Activated naive CD4-positive, alpha-beta T cell treated with anti-CD3 and anti-CD28 coated beads, Interleukin-2, amount 50 U/mL, for 24 hours (primary cell): ENCODE measurements around the gene UNC119.

Source experiments
- H3K27ac Mint-ChIP-seq: one replicate; pipeline ENCODE4 v1.8.0; 2021; ENCODE audit warnings: mild to moderate bottlenecking, mixed read lengths
- H3K27me3 Mint-ChIP-seq: one replicate; pipeline ENCODE4 v1.8.0; 2021; ENCODE audit warnings: mixed read lengths
- H3K36me3 Mint-ChIP-seq: one replicate; pipeline ENCODE4 v1.8.0; 2021; ENCODE audit warnings: mixed read lengths
- H3K4me1 Mint-ChIP-seq: one replicate; pipeline ENCODE4 v1.8.0; 2021; ENCODE audit warnings: mixed read lengths
- H3K4me3 Mint-ChIP-seq: one replicate; pipeline ENCODE4 v1.8.0; 2021; ENCODE audit warnings: mild to moderate bottlenecking, mixed read lengths
- H3K9me3 Mint-ChIP-seq: one replicate; pipeline ENCODE4 v1.8.0; 2021; ENCODE audit warnings: mixed read lengths

UNC119 gene

DNA sequence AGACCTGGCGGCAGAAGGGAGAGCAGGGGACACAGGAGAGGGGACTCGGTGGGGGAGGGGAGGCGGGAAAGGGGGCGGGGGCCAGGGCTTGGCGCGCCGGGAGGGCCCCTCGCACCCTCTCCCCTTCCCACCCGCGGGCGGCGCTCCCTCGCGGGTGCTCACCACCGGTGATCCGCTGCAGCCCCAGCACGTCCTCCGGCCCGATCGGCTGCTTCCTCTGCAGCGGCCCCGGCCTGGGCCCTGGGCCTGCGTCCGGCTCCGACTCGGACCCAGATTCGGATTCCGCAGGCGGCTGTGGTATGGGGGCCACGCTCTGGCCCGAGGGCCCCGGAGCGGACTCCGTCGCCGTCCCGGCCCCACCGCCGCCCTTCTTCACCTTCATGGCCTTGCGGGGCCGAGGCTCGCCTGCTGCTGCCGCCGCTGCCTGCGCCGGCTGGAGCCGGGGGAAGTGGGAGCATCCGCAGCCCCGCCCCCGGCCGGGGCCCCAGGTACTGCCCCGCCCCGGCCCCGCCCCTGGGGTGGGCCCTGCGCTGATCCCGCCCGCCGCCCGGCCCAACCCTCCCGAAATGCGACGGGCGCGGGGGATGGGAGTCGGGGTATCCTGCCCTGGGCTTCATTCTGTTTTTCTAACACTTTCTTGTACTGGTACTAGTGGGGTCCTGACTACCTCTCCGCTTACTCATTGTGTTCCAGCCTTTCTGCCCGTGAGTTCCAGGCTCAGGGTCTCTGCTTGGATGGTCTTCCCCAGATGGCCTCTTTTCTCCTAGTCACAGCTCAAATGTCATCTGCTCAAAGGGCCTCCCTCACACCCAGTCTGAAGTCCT is at the start of gene UNC119:
Gene UNC119 (minus strand): TSS at position 449 of the 824 bp plus-strand sequence. CDS start 67 bp downstream, at position 382.
- no peaks in the 10 kb centered on the region for H3K9me3 Mint-ChIP-seq
- H3K27ac Mint-ChIP-seq: peak within 1 kb of the TSS; percentile 85
- peaks cover 13% of the 10 kb centered on the region for H3K36me3 Mint-ChIP-seq
- H3K4me1 Mint-ChIP-seq: peaks cover 51% of the 10 kb centered on the region
- no peaks in the 10 kb centered on the region for H3K27me3 Mint-ChIP-seq
- peak within 1 kb of the TSS; percentile 93 for H3K4me3 Mint-ChIP-seq

- H3K9me3 Mint-ChIP-seq: no peaks in the 10 kb centered on the region
- H3K36me3 Mint-ChIP-seq: no peaks in the 10 kb centered on the region
- H3K27me3 Mint-ChIP-seq: no peaks in the 10 kb centered on the region
- peaks cover 22% of the 10 kb centered on the region for H3K4me1 Mint-ChIP-seq
- H3K27ac Mint-ChIP-seq: peak overlapping the region; percentile 94
- peak overlapping the region; percentile 93 for H3K4me3 Mint-ChIP-seq
These were observed 47.1 kb upstream of the UNC119 start for GRCh38 chr17:28599311-28600184.

DNA sequence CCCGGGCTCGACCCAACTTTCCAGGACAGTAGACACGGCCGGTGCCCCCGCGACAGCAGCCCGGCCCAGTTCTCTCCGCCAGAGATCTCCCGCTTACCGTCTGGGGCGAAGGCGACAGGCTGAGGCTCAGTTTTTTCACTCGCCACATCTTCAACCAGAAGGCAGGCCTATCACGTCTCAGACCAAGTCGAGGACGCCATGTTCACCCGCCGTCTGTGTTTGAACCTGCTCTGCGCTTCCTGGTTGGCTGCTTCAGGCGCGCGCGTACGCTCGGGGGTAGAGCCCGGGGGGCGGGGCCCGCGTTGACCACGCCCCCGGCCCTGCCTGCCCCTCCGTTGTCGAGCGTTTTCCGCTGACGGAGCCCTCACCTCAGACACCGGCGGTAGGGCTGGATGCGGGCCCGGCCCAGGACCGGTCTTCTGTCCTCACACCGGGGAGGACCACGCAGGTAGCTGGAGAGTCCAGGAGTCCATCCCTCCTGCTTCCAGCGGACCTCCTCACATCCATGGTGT is 46.4 kb upstream of the UNC119 start, which contains the start of gene SPAG5:
Gene SPAG5 (minus strand): TSS at position 227 of the 512 bp plus-strand sequence. CDS start 79 bp downstream, at position 148.
- Mint-ChIP-seq H3K9me3 (no peaks in the 10 kb centered on the region), H3K36me3 (no peaks in the 10 kb centered on the region), H3K27ac (peak within 1 kb of the TSS; percentile 94), H3K4me3 (peak within 1 kb of the TSS; percentile 93), H3K4me1 (peaks cover 22% of the 10 kb centered on the region), H3K27me3 (no peaks in the 10 kb centered on the region)

- no peaks in the 10 kb centered on the region for H3K36me3 Mint-ChIP-seq
These were observed 46.0 kb upstream of the UNC119 start for GRCh38 chr17:28598389-28598788.

GRCh38 chr17:28597606-28598383 is 45.4 kb upstream of the UNC119 start:
- H3K36me3 Mint-ChIP-seq: no peaks in the 10 kb centered on the region
- no peaks in the 10 kb centered on the region for H3K27me3 Mint-ChIP-seq
- peaks cover 22% of the 10 kb centered on the region for H3K4me1 Mint-ChIP-seq
- H3K9me3 Mint-ChIP-seq: no peaks in the 10 kb centered on the region
- H3K27ac Mint-ChIP-seq: peak overlapping the region; percentile 94
- peak overlapping the region; percentile 93 for H3K4me3 Mint-ChIP-seq

More at GRCh38 chr17:28598389-28598788, 46.0 kb upstream of the UNC119 start:
- H3K9me3 Mint-ChIP-seq: no peaks in the 10 kb centered on the region
- peaks cover 22% of the 10 kb centered on the region for H3K4me1 Mint-ChIP-seq
- no peaks in the 10 kb centered on the region for H3K27me3 Mint-ChIP-seq
- H3K4me3 Mint-ChIP-seq: peak overlapping the region; percentile 93
- H3K27ac Mint-ChIP-seq: peak overlapping the region; percentile 94

GRCh38 chr17:28592260-28592659 is 39.8 kb upstream of the UNC119 start:
- H3K27ac Mint-ChIP-seq: no peak overlapping the region
- no peaks in the 10 kb centered on the region for H3K9me3 Mint-ChIP-seq
- no peaks in the 10 kb centered on the region for H3K4me1 Mint-ChIP-seq
- no peaks in the 10 kb centered on the region for H3K27me3 Mint-ChIP-seq
- H3K36me3 Mint-ChIP-seq: peaks cover 1% of the 10 kb centered on the region
- no peak overlapping the region for H3K4me3 Mint-ChIP-seq

DNA sequence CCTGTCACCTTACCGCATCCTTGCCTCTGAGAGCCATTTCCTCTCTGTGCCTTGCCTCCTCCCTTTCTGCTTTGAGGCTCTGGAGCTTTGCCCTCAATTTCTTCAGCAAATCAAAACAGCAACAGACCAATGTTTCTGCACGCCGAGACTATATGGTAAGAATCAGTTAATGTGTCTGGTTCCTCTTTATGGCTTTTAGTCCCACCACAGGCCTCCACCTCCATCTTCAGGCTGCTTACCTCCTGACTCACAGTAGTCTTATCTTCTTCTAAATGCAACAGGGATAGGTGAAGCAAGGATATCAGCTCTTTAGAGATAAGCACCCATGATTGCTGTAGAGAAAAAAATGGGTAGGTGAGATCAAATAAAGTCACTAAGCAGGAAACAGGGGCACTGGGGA is 33.4 kb upstream of the UNC119 start:
- H3K27me3 Mint-ChIP-seq: no peaks in the 10 kb centered on the region
- no peak overlapping the region for H3K27ac Mint-ChIP-seq
- no peak overlapping the region for H3K4me3 Mint-ChIP-seq
- no peaks in the 10 kb centered on the region for H3K9me3 Mint-ChIP-seq
- H3K4me1 Mint-ChIP-seq: no peaks in the 10 kb centered on the region
- peaks cover 4% of the 10 kb centered on the region for H3K36me3 Mint-ChIP-seq

DNA sequence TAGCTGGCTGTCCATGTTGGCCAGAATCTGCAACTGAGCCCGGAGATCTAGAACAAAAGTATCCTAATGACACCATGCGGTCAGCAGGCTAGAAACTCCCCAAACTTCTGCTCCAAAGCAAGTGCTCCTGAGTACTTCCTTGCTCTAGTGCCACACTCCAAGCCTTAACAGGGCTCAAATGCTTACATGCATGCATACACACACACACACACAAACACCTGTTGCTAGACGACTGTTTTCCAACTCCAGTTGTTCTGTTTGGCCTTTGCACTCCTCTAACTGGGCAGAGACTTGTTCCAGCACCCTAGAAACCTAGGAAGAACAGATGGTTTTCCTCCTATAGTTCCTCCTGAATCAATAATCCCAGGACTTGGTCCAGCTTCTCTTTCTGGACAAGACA is 32.0 kb upstream of the UNC119 start:
- Mint-ChIP-seq H3K9me3 (no peaks in the 10 kb centered on the region), H3K27ac (no peak overlapping the region)

DNA sequence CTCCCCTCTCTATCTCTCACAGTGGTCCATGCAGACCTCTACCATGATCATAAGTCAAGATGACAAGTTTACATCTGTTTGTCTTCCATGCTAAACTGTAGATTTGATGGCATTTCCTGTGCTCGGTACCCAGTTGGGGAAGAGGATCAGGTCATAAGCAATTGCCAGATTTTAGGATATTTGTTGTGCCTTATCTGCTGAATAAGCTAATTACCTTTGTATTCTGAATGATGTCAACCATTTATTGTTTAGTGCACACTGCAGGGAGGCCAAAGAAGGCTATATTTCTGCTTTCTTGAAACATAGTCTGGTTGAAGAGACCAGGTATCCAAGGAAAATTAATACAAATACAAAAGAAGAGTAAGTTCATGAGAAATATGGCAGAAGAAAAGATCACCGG is 30.1 kb upstream of the UNC119 start:
- H3K27me3 Mint-ChIP-seq: no peaks in the 10 kb centered on the region
- H3K4me1 Mint-ChIP-seq: no peaks in the 10 kb centered on the region
- H3K4me3 Mint-ChIP-seq: no peak overlapping the region
- no peak overlapping the region for H3K27ac Mint-ChIP-seq
- H3K9me3 Mint-ChIP-seq: no peaks in the 10 kb centered on the region
- H3K36me3 Mint-ChIP-seq: peaks cover 2% of the 10 kb centered on the region

More for the DNA sequence above, 32.0 kb upstream of the UNC119 start:
- peaks cover 4% of the 10 kb centered on the region for H3K36me3 Mint-ChIP-seq
- H3K4me3 Mint-ChIP-seq: no peak overlapping the region
- H3K4me1 Mint-ChIP-seq: no peaks in the 10 kb centered on the region
- no peaks in the 10 kb centered on the region for H3K27me3 Mint-ChIP-seq

GRCh38 chr17:28580959-28581358 is 28.5 kb upstream of the UNC119 start:
- H3K27me3 Mint-ChIP-seq: no peaks in the 10 kb centered on the region
- H3K36me3 Mint-ChIP-seq: peaks cover 2% of the 10 kb centered on the region
- no peaks in the 10 kb centered on the region for H3K9me3 Mint-ChIP-seq
- peaks cover 13% of the 10 kb centered on the region for H3K4me1 Mint-ChIP-seq
- H3K27ac Mint-ChIP-seq: no peak overlapping the region
- no peak overlapping the region for H3K4me3 Mint-ChIP-seq

DNA sequence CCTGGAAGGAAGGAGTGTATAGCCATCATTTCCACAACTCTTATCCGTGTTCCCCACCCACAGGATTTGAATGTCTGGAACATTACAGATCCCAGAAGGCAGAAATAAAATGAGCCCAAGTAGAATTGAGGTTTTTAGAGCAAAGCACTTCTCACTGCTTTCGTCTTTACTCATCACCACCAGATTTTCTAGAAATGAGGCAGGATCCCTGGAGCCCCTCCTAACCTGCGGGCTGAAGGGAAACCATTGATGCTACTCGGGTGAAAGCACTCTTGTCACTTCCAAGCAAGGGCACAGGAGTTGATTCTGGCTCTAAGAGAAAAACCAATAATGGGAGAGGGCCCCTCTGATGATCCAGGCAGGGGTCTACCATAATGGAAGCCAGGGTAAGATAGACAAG is 27.1 kb upstream of the UNC119 start:
- H3K27ac Mint-ChIP-seq: no peak overlapping the region

GRCh38 chr17:28578246-28579195 is 26.1 kb upstream of the UNC119 start:
- no peaks in the 10 kb centered on the region for H3K27me3 Mint-ChIP-seq
- peaks cover 2% of the 10 kb centered on the region for H3K36me3 Mint-ChIP-seq
- no peak overlapping the region for H3K4me3 Mint-ChIP-seq
- no peaks in the 10 kb centered on the region for H3K9me3 Mint-ChIP-seq
- no peak overlapping the region for H3K27ac Mint-ChIP-seq
- H3K4me1 Mint-ChIP-seq: peaks cover 26% of the 10 kb centered on the region

More for the DNA sequence above, 27.1 kb upstream of the UNC119 start:
- H3K27me3 Mint-ChIP-seq: no peaks in the 10 kb centered on the region
- H3K4me1 Mint-ChIP-seq: peaks cover 21% of the 10 kb centered on the region
- H3K4me3 Mint-ChIP-seq: no peak overlapping the region
- H3K36me3 Mint-ChIP-seq: no peaks in the 10 kb centered on the region
- H3K9me3 Mint-ChIP-seq: no peaks in the 10 kb centered on the region

GRCh38 chr17:28577466-28577824 is 25.0 kb upstream of the UNC119 start:
- H3K4me3 Mint-ChIP-seq: no peak overlapping the region
- no peak overlapping the region for H3K27ac Mint-ChIP-seq
- H3K9me3 Mint-ChIP-seq: no peaks in the 10 kb centered on the region
- no peaks in the 10 kb centered on the region for H3K27me3 Mint-ChIP-seq
- peaks cover 2% of the 10 kb centered on the region for H3K36me3 Mint-ChIP-seq
- peaks cover 35% of the 10 kb centered on the region for H3K4me1 Mint-ChIP-seq

DNA sequence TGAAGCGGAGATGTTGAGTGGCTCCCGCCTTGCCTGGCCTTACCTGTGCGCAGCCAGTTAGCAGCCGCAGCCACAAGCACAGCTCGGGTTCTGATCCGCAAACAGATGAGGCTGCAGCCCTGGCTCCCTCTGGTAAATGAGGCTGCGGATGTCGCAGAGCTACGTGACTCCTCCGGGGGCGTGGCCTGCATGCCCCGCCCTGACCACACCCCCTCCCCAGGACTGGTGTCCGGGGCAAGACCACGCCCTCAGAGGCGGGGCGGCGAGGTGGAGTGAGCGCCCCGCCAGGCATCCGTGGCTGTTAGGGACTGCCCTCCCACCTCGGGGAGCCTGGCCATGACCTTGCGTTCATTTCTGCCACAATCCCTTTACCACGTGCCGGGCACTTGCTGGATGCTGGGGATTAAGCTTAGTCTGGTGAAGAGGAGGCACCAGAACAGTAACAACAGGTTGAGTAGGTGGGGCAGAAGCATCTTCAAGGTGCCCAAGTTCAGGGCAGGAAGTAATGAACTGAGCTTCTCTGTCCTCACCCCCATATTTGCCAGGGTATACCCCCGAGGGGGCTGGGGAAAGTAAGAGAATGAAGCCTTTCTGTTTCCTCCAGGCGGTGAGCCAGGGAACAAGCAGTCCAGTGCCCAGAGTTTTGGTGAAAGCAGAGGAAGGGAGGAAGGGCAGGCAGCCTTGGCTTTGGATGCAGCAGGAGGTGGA is 24.5 kb upstream of the UNC119 start, which contains the start of gene ALDOC:
Gene ALDOC (minus strand): TSS at position 138 of the 708 bp plus-strand sequence. CDS start 1,363 bp downstream, outside the sequence.
- Mint-ChIP-seq H3K4me1 (peaks cover 41% of the 10 kb centered on the region), H3K36me3 (peaks cover 2% of the 10 kb centered on the region), H3K9me3 (no peaks in the 10 kb centered on the region), H3K4me3 (peak within 1 kb of the TSS; percentile 83), H3K27ac (peak within 1 kb of the TSS; percentile 79), H3K27me3 (no peaks in the 10 kb centered on the region)
